ENCODE results near the gene EIF4E2. TPM values are rescaled to one million over a fixed set of nuclear protein-coding genes. Genes with fewer than 3 reads are reported as not detected.
"Not testable (repeated sequence)": the region's sequence is repeated elsewhere in the genome, so short reads cannot be mapped to it uniquely, and the experiment has no call there.

Gene EIF4E2
- total RNA-seq, 2 experiments from 2014 or later = 68.1 to 76.4 TPM

DNA sequence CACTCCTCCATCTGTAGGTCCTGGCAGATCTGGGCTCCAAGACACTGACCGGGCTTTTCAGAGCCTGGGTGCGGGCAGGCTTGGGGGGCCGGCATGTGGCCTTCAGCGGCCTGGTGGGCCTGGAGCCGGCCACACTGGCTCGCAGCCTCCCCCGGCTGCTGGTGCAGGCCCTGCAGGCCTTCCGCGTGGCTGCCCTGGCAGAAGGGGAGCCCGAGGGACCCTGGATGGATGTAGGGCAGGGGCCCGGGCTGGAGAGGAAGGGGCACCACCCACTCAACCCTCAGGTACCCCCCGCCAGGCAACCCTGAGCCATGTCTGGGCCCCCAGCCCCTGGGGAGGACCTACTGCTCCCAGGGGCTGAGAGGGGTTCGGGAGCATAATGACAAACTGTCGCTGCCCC, 25.3 kb upstream of the EIF4E2 start:
- peaks cover 17% of the 10 kb centered on the region for H3K27me3 Mint-ChIP-seq
- DNase-seq = no peak

DNA sequence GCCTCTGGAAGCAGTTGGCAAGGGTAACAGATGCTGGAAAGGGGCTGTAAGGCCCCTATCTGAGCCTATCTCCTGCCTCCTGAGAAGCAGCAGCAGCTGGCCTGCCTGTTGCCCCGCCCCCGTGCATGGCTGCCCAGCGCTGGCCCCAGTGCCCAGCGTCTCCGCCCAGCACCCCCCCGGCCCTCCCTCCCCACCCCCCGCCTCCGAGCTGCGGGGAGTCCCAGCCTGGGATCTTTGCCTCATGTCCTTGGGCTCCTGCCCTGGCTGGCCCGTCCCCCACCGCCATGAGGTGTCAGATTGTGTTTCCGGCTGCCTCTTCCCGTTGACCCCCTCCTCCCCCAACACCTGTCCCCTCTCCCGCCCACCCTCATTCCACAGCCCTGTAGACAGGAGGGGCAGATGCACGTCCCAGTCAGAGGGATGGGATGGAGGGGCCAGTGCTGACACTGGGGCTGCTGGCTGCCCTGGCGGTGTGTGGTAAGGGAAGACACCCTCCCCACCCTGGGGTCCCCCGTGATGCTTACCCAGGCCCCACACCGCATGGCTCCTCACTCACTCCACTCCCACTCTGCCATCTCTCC, 24.6 kb upstream of the EIF4E2 start, which contains the start of gene CHRND:
Gene CHRND, plus strand, starts transcription at position 370 of the 581 bp plus-strand sequence. Its CDS starts 56 bp downstream, at position 426.
- Mint-ChIP-seq H3K4me3 (no peak within 1 kb of the TSS), H3K27me3 (peaks cover 17% of the 10 kb centered on the region), H3K4me1 (peaks cover 20% of the 10 kb centered on the region), H3K9me3 (no peaks in the 10 kb centered on the region), H3K27ac (peak within 1 kb of the TSS; percentile 19), H3K36me3 (ENCODE audit: low read depth) (no peaks in the 10 kb centered on the region)
- CTCF ChIA-PET = interaction anchor here (0.5 to 1.0 kb wide), 3 partner anchors 9 to 650 kb away, joined by 3 read pairs; no protein-coding TSS in a partner anchor
- POLR2A ChIA-PET = no interaction called here
- DNase-seq = no peak

More for the DNA sequence above, 25.3 kb upstream of the EIF4E2 start:
- Mint-ChIP-seq H3K36me3 (ENCODE audit: low read depth) (no peaks in the 10 kb centered on the region), H3K27ac (no peak overlapping the region), H3K4me3 (no peak overlapping the region), H3K9me3 (no peaks in the 10 kb centered on the region), H3K4me1 (peaks cover 20% of the 10 kb centered on the region)
- CTCF ChIA-PET = no interaction called here
- POLR2A ChIA-PET = no interaction called here

DNA sequence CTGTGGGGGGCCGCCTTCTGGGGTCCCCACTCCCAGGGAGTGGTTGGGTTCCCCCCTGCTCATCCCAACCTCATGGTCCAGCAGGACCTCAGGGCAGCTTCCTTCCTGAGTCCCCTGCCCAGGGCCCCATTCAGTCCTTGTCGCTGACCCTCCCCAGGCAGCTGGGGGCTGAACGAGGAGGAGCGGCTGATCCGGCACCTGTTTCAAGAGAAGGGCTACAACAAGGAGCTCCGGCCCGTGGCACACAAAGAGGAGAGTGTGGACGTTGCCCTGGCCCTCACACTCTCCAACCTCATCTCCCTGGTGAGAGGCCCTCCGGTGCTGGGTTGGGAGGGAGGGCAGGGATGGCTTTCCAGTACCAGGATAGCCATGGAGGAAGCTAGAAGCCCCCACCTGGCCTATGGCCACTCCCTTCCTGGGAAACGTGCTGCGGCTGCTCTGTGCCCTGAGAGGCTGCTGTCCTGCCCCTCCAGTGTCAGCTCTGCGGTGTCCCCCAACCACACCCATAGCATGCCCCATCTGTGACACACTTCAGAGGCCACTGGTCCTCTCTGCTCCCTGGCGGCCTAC, 24.0 kb upstream of the EIF4E2 start:
- Mint-ChIP-seq H3K27me3 (peaks cover 15% of the 10 kb centered on the region), H3K27ac (peak overlapping the region; percentile 19), H3K36me3 (ENCODE audit: low read depth) (no peaks in the 10 kb centered on the region), H3K4me3 (no peak overlapping the region), H3K9me3 (no peaks in the 10 kb centered on the region), H3K4me1 (peaks cover 19% of the 10 kb centered on the region)
- ChIA-PET POLR2A (no interaction called here), CTCF (interaction anchor here (0.5 to 1.0 kb wide), 4 partner anchors 10 to 651 kb away, joined by 3 read pairs; partner anchors contain the start of gene INPP5D)
- no peak for DNase-seq

DNA sequence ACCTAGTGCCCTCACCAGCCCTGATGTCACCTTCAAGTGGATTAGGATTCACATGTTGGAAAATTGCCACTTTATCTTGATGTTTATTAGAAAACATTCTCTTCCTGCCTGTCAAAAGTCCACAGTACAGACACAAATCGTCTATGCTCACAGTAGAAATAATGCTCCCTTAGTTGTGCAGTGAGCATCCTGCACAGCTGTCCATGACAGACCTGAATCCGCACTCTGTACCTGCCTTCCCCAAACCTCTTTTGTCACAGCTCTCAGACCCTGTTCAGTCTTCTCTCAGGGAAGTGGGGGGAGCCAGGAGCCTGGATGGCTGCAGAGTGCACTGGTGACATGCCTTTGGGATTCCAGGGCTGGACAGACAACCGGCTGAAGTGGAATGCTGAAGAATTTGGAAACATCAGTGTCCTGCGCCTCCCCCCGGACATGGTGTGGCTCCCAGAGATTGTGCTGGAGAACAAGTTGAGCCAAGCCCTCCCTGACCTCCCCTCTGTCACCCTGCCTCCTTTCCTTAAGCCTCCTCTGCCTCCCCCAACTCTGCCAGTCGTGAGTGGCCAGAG, 22.5 kb upstream of the EIF4E2 start:
- H3K9me3 Mint-ChIP-seq = no peaks in the 10 kb centered on the region
- ChIA-PET POLR2A (no interaction called here), CTCF (no interaction called here)
- peaks cover 10% of the 10 kb centered on the region for H3K27me3 Mint-ChIP-seq
- no peaks in the 10 kb centered on the region for H3K36me3 Mint-ChIP-seq (ENCODE audit: low read depth)
- no peak overlapping the region for H3K27ac Mint-ChIP-seq
- H3K4me1 Mint-ChIP-seq = peaks cover 18% of the 10 kb centered on the region
- DNase-seq = no peak
- H3K4me3 Mint-ChIP-seq = no peak overlapping the region

DNA sequence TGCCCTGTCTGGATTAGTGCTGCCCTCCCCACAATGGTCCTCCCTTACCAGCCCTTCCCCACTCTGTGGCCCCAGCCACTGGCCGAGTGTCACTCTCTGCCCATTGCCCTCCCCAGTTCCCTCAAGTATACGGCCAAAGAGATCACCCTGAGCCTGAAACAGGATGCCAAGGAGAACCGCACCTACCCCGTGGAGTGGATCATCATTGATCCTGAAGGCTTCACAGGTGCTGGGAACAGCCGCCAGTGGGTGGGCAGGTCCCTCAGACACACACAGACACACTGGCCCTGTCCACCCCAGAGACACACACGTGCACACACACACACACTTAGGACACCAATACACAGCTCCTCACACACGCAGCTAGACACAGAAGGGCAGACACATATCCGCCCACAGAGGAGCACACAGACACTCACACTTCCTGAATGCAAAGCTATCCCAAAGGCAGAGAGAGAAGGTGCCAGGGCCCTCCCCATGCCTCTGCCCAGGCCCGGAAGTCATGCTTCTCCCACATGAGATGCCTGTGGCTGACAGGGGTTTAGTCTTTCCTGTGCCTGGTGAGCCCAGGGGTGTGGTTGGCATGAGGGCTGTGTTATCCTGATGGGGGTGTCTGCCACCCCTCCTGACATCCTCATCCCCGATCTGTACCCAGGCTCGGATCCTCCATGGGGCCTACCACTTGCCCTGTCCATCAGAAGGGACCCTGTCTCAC, 21.6 kb upstream of the EIF4E2 start:
- H3K4me1 Mint-ChIP-seq = peaks cover 15% of the 10 kb centered on the region
- POLR2A ChIA-PET = no interaction called here
- DNase-seq = peak; percentile 15
- peaks cover 6% of the 10 kb centered on the region for H3K27me3 Mint-ChIP-seq
- CTCF ChIA-PET = no interaction called here
- no peaks in the 10 kb centered on the region for H3K36me3 Mint-ChIP-seq (ENCODE audit: low read depth)
- H3K27ac Mint-ChIP-seq = peak overlapping the region; percentile 22
- no peaks in the 10 kb centered on the region for H3K9me3 Mint-ChIP-seq
- H3K4me3 Mint-ChIP-seq = no peak overlapping the region

DNA sequence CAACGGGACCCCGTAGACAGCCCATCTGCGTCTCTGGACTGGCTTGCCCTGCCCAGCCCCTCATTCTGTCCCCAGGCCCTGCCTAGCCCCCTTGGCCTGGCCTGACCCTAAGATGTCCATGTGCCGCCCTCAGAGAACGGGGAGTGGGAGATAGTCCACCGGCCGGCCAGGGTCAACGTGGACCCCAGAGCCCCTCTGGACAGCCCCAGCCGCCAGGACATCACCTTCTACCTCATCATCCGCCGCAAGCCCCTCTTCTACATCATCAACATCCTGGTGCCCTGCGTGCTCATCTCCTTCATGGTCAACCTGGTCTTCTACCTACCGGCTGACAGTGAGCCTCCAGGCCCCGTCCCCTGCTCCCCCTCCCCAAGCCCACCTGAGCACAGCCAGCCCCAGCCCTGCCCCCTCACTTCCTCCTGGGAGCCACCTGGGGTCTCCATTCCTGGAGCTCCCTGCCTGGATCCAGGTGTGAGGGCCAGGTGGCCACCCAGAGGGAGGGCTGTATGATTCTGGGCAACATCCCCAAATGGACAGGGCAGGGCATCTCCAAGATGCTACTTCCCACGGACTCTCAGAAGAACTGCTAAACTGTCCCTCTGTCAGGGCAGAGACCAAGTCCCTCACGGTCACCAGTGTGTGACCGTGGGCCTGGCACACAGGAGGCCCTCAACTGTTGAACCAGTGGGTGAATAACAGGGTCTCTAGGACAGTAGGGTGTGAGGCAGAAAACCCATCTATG, 20.5 kb upstream of the EIF4E2 start:
- no peak overlapping the region for H3K27ac Mint-ChIP-seq
- ChIA-PET POLR2A (no interaction called here), CTCF (interaction anchor here (1.9 kb wide), 1 partner anchor 16 kb away, joined by 9 read pairs; no protein-coding TSS in a partner anchor)
- no peak for DNase-seq
- no peak overlapping the region for H3K4me3 Mint-ChIP-seq
- H3K4me1 Mint-ChIP-seq = peaks cover 12% of the 10 kb centered on the region
- H3K27me3 Mint-ChIP-seq = no peaks in the 10 kb centered on the region
- H3K36me3 Mint-ChIP-seq (ENCODE audit: low read depth) = no peaks in the 10 kb centered on the region
- H3K9me3 Mint-ChIP-seq = no peaks in the 10 kb centered on the region

DNA sequence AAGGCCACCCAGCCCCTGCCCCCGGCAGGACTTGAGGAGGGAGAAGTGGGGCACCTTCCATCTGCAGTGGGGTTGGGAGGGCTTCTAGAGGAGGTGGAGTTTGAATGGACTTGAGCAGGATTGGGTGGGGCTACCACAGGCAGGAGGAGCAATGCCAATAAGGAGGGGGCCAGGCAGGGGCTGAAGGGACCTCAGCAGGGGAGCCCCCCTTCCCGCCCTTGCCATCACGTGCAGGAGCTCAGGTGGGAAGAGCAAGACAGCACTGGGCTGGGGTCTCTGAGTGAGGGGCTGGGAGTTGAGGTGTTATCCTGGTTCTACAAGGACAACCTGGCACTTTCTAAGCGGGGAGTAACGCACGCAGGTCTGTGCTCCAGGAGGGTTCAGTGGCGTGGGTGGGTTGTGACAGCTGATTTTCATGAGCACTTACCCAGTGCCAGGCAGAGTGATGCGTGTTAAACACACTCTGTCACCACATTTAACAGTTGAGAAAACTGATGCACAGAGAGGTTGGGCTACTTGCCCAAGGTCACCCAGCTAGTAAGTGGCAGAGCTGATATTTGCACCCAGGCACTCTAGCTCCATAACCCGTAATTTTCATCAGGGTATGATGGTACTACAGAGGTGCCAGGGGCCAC, 19.7 kb upstream of the EIF4E2 start:
- DNase-seq = no peak
- CTCF ChIA-PET = interaction anchor here (1.9 kb wide), 1 partner anchor 16 kb away, joined by 9 read pairs; no protein-coding TSS in a partner anchor
- POLR2A ChIA-PET = no interaction called here
- Mint-ChIP-seq H3K9me3 (no peaks in the 10 kb centered on the region), H3K36me3 (ENCODE audit: low read depth) (no peaks in the 10 kb centered on the region), H3K27me3 (no peaks in the 10 kb centered on the region), H3K27ac (no peak overlapping the region), H3K4me1 (peaks cover 12% of the 10 kb centered on the region), H3K4me3 (no peak overlapping the region)

DNA sequence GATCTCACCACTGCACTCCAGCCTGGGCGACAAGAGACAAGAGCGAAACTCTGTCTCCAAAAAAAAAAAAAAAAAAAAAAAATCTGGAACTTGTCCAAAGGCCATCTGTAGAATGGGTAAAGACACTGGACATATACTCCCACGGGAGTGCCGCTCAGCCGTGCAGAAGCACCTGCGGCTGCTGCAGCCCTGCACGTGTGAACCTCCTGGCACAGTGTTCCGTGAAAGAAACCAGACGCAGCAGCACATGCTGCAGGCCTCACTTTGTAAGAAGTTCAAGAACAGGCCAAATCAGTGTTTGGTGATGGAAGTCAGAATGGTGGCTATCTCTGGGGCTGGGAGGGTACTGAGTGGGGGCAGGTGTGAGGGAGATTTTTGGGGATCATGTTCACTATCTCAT, 18.1 kb upstream of the EIF4E2 start:
- Mint-ChIP-seq H3K27ac (no peak overlapping the region), H3K9me3 (peaks cover 8% of the 10 kb centered on the region), H3K27me3 (no peaks in the 10 kb centered on the region), H3K4me3 (no peak overlapping the region), H3K4me1 (peaks cover 12% of the 10 kb centered on the region), H3K36me3 (ENCODE audit: low read depth) (no peaks in the 10 kb centered on the region)
- DNase-seq = no peak
- ChIA-PET POLR2A (no interaction called here), CTCF (interaction anchor here (1.9 kb wide), 1 partner anchor 14 kb away, joined by 9 read pairs; no protein-coding TSS in a partner anchor)

DNA sequence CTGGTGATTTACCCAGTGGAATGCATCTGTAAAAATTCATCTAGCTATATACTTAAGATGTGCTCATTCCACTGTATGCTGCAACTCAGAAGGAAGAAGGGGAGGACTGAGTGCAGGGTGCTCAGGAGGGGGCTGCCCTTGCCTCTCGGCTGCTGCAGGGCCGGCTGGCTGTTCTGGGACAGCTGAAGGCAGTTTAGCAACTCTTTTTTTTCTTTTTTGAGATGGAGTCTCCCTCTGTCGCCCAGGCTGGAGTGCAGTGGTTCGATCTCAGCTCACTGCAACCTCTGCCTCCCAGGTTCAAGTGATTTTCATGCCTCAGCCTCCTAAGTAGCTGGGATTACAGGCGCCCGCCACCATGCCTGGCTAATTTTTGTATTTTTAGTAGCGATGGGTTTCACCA, 17.7 kb upstream of the EIF4E2 start:
- H3K4me3 Mint-ChIP-seq; POLR2A ChIA-PET; CTCF ChIA-PET; H3K27ac Mint-ChIP-seq; DNase-seq; H3K27me3 Mint-ChIP-seq; H3K9me3 Mint-ChIP-seq; H3K36me3 Mint-ChIP-seq (ENCODE audit: low read depth): not testable (repeated sequence)
- H3K4me1 Mint-ChIP-seq = peaks cover 12% of the 10 kb centered on the region

DNA sequence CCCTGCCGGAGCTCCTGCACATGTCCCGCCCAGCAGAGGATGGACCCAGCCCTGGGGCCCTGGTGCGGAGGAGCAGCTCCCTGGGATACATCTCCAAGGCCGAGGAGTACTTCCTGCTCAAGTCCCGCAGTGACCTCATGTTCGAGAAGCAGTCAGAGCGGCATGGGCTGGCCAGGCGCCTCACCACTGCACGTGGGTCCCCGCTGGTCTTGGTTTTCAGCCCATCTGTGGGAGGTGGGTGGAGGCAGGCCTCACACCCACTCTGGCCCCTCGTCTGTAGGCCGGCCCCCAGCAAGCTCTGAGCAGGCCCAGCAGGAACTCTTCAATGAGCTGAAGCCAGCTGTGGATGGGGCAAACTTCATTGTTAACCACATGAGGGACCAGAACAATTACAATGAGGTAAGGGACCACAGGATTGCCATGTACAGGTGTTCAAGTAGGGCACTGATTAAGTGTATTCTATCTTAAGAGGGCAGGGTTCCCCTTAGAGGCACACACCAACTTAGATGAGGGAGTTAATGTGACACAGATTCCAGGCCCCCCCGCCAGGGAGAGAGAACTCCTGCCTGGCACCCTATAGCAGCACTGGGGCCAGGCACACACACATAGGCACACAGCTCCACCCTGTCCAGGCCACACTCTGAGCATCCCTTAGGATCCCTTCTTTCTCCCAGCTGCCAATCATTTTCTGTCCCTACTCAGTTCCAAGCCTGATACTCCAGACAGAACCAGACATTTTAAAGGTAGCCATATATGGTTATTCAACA, 16.4 kb upstream of the EIF4E2 start:
- DNase-seq = no peak
- POLR2A ChIA-PET = no interaction called here
- H3K27ac Mint-ChIP-seq = no peak overlapping the region
- peaks cover 6% of the 10 kb centered on the region for H3K4me1 Mint-ChIP-seq
- peaks cover 5% of the 10 kb centered on the region for H3K27me3 Mint-ChIP-seq
- no peaks in the 10 kb centered on the region for H3K36me3 Mint-ChIP-seq (ENCODE audit: low read depth)
- no peak overlapping the region for H3K4me3 Mint-ChIP-seq
- H3K9me3 Mint-ChIP-seq = peaks cover 8% of the 10 kb centered on the region
- CTCF ChIA-PET = interaction anchor here (1.5 kb wide), 1 partner anchor 11 kb away, joined by 3 read pairs; no protein-coding TSS in a partner anchor

DNA sequence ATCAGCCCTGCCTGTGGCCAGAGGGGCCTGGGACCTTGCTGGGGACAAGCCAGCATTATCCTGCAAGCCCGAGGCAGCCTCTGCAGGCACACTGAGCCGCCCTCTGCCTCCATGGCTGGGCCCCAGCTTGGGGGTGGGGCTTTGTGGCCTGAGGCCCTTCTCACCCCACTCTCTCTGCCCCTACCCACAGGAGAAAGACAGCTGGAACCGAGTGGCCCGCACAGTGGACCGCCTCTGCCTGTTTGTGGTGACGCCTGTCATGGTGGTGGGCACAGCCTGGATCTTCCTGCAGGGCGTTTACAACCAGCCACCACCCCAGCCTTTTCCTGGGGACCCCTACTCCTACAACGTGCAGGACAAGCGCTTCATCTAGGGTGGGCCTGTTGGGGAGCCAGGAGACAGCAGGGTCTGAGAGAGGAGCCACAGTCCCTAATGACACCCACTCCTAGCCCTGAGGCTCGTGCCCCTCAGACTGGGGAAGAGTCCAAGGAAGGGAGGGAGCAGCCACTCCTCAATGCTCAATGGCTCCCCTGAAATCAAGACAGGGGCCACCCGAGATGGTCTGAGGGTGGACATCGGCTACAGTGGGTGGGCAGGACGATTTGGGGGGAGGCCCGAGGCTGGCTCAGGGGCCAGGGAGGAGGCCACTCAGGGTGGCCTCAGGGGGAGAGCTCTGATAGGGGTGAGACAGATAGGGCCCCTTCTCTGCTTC, 15.4 kb upstream of the EIF4E2 start:
- Mint-ChIP-seq H3K27me3 (peaks cover 5% of the 10 kb centered on the region), H3K27ac (no peak overlapping the region), H3K4me1 (peaks cover 4% of the 10 kb centered on the region), H3K9me3 (peaks cover 8% of the 10 kb centered on the region), H3K36me3 (ENCODE audit: low read depth) (no peaks in the 10 kb centered on the region), H3K4me3 (no peak overlapping the region)
- no peak for DNase-seq
- ChIA-PET CTCF (interaction anchor here (1.5 kb wide), 1 partner anchor 10 kb away, joined by 3 read pairs; no protein-coding TSS in a partner anchor), POLR2A (no interaction called here)

Measured in activated CD4-positive, alpha-beta T cell treated with anti-CD3 and anti-CD28 coated beads, Interleukin-2, amount 10 ng/mL, durations not matched to agents 7 days and 5 days (primary cell).